RKO (cell line): ENCODE data around the gene RDM1.
"Not testable (repeated sequence)": the region's sequence is repeated elsewhere in the genome, so short reads cannot be mapped to it uniquely, and the experiment has no call there.

Experiments used
- DNase-seq: peaks from one replicate; pipeline ENCODE4 v3.0.0-alpha.2; 2016; ENCODE audit warnings: low spot score

RDM1 gene

GRCh38 chr17:35898283-35899070 is 32.1 kb downstream of the RDM1 start:
- DNase-seq: no peak

GRCh38 chr17:35897772-35898171 is 32.8 kb downstream of the RDM1 start:
- not testable (repeated sequence) for DNase-seq

- DNase-seq: no peak
Observed at GRCh38 chr17:35895636-35896587, 34.7 kb downstream of the RDM1 start.

- DNase-seq: no peak
Observed at GRCh38 chr17:35894206-35894605, 36.4 kb downstream of the RDM1 start.

- no peak for DNase-seq
Observed at GRCh38 chr17:35893751-35894150, 36.8 kb downstream of the RDM1 start.

- no peak for DNase-seq
Observed at GRCh38 chr17:35892091-35893035, 38.2 kb downstream of the RDM1 start.

GRCh38 chr17:35891269-35891668 is 39.3 kb downstream of the RDM1 start:
- no peak for DNase-seq

- DNase-seq: no peak
Observed at GRCh38 chr17:35890774-35891155, 39.8 kb downstream of the RDM1 start.

GRCh38 chr17:35889818-35890773 is 40.5 kb downstream of the RDM1 start:
- no peak for DNase-seq

GRCh38 chr17:35889241-35889640 is 41.3 kb downstream of the RDM1 start:
- no peak for DNase-seq

GRCh38 chr17:35879773-35880654 is 50.6 kb downstream of the RDM1 start, which contains the start of gene CCL5:
Gene CCL5 (minus strand): TSS chr17:35880360.
- DNase-seq: peak; percentile 49

- no peak for DNase-seq
Observed at GRCh38 chr17:35878361-35878760, 52.2 kb downstream of the RDM1 start.

- no peak for DNase-seq
Observed at GRCh38 chr17:35877345-35878029, 53.1 kb downstream of the RDM1 start.

GRCh38 chr17:35876534-35876933 is 54.0 kb downstream of the RDM1 start:
- no peak for DNase-seq

GRCh38 chr17:35875800-35876139 is 54.8 kb downstream of the RDM1 start:
- DNase-seq: no peak

- DNase-seq: no peak
Observed at GRCh38 chr17:35875072-35875799, 55.3 kb downstream of the RDM1 start.

GRCh38 chr17:35872196-35872980 is 58.2 kb downstream of the RDM1 start:
- no peak for DNase-seq
